Measurements from ENCODE around the gene SHISA3.

- no peak for TF ChIP-seq CTCF (IDR thresholded peaks at IDR 0.05; ENCODE audit: low read depth, low read length)
- no peak for TF ChIP-seq POLR2A (IDR thresholded peaks at IDR 0.05; ENCODE audit: extremely low read depth, insufficient read length)
Observed at GRCh38 chr4:42442601-42443000, 45.3 kb downstream of the SHISA3 start.
